GM19455 (cell line): Measurements from ENCODE around the gene HLA-DMB.
"Not testable (repeated sequence)": the region's sequence is repeated elsewhere in the genome, so short reads cannot be mapped to it uniquely, and the experiment has no call there.

ENCODE experiments used
- ATAC-seq: cut with Tn5 transposase; IDR thresholded peaks from one replicate; pipeline ENCODE4 v1.9.1; 2021; ENCODE audit not compliant: unreplicated experiment

Gene HLA-DMB

DNA sequence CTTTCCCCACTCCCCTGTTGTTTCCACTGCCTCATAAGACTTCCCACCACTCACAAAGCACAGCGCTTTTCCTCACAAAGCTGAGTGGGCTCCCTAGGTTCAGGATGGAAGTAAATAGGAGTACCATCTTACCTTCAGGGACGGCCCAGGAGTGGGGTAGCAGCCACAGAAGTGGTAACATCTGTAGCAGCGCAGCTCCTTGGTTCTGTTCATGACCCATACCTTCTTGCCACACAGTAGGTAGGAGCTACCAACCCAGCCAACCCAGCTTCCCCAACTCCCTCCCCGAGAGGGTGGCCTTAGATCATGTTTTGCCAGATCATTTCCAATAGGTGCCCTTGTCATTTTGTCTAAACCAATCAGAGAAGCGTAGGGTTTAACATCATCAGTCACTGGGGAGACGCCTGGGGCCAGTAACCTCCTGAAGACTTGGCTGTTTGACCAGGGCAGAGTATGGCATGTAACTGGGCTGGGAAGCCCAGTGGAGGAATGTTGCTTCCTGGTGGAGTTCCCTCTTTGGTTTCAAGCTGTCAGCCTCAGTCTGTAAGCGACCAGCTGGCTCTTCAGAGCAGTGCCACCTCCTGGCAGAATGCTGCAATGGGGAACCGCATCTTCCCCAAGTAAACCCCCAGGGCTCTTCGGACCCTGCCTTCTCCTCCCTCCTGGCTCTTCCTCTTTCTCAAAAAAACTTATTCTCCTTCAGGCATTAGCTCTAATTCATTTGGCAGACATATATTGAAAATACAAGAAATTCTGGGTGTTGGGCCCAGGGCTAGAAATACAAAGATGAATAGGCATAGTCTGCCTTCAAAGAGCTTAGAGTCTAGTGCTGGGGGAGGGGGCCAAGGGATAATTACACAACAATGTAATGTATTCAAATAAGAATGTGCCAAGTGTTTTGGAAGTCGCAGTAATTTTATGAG, 12.2 kb upstream of the HLA-DMB start, which contains the start of gene HLA-DMA:
TSS of gene HLA-DMA (minus strand) at position 281 of the 923 bp plus-strand sequence. CDS start at position 220, 61 bp downstream.
- peak; percentile 77 for ATAC-seq

DNA sequence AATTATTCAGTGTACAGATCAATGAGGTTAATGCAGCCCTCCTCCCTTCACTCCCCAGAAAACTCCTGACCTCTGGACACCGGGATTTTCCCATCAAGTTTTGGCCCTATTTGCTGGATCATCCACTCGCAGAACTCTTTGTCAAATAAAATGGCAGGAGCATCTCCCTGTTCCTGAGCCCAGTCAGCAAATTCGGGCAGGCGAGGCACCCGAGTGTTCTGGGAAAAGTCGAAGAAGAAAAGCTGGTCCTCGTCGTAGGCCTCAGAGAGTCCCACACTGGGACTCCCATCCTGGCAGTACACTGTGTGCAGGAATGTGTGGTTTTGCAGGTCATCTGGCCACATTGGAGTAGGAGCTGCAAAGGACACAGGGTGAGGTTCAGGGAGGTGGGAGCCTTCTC, 9.6 kb upstream of the HLA-DMB start:
- ATAC-seq, result no peak

- ATAC-seq, result no peak
These were observed 9.2 kb upstream of the HLA-DMB start for GRCh38 chr6:32950010-32950409.

DNA sequence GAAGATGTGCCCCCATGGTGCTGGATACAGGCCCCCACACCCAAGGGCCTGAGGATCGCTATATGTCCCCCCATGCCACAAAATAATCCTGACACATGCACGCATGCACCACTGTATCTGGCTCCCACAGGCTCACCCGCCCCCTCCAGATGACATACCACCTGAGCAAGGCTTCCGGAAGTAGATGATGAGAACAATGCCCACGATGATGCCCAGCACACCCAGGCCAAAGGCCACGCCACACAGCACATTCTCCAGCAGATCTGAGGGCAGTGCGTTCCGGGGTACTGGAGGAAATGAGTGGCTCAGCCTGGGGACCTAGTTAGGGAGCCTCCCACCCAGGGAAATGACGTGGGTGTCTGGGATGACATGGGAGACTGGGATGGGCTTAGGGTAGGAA, 8.3 kb upstream of the HLA-DMB start:
- no peak for ATAC-seq

DNA sequence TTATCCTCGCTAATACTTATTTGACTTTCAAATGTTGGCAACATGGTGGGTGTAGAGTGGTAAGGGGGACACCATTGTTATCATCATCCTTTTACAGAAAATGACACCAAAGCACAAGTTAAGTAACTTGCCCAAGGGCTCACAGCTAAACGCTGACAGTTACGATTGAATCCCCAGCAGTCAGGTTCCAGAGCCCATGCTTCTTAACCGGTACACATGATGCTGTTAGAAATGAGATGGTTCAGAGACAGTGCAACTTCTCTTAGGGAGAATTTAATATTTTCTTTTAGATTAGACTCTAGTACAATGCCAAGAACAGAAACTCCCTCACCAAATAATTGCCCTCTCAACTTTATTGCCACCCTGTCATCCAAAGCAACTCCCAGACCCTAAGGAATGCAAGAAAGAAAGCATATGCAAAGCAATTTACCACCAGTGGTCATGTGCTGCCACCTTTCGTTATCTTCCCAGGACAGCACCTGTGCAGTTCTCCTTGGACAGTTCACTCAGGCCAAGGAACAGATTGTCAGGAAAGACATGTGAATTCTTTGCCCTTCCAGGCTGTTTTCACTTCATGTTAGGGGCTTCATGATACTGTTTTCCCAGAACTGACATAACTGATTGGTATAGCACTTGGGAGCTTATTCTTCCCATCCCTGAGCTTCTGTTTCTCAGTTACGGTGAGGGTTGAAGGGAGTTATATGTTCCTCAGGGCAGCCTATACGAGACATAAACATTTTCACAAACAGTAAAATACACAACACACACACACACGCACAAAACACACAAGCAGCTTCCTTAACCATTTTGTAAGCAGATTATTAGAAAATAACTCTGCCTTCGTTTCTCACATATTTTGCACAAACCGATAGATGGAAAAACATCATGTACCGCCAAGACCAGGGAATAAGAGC, 7.0 kb upstream of the HLA-DMB start:
- ATAC-seq, result no peak

DNA sequence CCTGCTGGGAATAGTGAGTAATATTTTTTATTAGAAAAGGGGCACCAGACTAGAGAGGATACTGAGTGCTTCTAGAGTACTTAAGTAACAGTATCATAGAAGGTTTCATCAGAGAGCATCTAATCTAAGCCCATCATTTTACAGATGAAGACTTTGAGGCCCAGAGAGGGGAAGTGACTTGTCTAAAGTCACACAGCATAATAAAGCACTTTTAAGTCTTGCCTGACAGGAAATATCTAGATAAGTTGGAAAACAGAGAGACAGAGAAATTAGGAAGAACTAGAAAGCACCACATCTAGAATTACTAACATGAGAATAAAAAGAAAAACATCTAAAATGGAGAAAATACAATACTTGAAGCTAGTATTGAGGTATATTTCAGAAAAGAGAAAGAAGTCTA, 6.1 kb upstream of the HLA-DMB start:
- ATAC-seq, result no peak

DNA sequence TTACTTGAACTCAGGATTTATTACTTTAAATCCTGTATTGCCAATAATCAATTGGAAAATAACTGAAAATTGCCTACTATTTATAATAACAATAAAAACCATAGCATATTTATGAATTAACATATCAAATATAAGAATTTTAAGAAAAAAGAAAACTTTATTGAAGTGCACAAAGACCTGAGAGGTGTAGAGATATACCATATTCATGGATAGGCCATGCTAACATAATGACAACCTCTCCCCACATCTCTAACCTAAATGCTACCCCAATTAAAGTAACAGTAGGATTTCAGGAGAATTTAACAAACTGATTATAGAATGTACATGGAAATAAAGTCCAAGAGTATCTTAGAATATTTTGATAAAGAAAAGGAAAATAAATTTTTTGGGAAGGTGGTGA, 5.1 kb upstream of the HLA-DMB start:
- ATAC-seq, result no peak

DNA sequence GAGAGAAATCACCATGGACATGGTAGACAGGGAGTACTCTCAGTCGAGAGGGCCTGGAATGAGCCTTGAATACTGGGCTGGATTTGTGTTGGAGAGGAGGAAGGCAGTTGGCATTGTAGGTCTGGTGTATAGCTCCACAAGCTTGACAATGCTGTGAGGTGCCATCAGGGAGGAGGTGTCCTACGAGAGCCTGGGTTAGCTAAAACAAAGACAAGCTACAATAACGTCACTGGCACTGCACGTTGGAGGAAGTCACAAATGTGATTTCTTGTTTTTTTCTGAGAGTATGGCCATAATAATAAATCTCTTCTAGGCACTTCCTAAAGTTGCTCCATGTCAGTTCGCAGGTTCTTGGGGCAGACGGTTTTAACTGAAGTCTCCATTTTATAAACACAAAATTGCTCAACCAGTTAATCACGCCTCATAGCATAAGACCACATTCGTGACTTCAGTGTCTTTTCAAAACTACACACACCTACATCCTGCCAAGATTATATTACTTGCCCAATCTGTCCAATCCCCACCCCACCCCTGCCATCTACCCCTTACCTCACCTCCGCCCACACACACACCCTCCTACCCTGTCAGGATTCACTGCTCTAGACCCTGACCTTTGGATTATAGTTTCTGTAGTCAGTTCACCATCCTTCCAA, 4.4 kb upstream of the HLA-DMB start:
- no peak for ATAC-seq

- ATAC-seq, result peak; percentile 45
These were observed 3.2 kb upstream of the HLA-DMB start for GRCh38 chr6:32943864-32944649.

- ATAC-seq, result not testable (repeated sequence)
These were observed 1.8 kb upstream of the HLA-DMB start for GRCh38 chr6:32942555-32943123.

GRCh38 chr6:32941214-32941768, 463 bp upstream of the HLA-DMB start:
- ATAC-seq, result peak; percentile 40

GRCh38 chr6:32938494-32938893, 2.3 kb downstream of the HLA-DMB start:
- no peak for ATAC-seq

- ATAC-seq, result no peak
These were observed 3.6 kb downstream of the HLA-DMB start for GRCh38 chr6:32937230-32937633.

DNA sequence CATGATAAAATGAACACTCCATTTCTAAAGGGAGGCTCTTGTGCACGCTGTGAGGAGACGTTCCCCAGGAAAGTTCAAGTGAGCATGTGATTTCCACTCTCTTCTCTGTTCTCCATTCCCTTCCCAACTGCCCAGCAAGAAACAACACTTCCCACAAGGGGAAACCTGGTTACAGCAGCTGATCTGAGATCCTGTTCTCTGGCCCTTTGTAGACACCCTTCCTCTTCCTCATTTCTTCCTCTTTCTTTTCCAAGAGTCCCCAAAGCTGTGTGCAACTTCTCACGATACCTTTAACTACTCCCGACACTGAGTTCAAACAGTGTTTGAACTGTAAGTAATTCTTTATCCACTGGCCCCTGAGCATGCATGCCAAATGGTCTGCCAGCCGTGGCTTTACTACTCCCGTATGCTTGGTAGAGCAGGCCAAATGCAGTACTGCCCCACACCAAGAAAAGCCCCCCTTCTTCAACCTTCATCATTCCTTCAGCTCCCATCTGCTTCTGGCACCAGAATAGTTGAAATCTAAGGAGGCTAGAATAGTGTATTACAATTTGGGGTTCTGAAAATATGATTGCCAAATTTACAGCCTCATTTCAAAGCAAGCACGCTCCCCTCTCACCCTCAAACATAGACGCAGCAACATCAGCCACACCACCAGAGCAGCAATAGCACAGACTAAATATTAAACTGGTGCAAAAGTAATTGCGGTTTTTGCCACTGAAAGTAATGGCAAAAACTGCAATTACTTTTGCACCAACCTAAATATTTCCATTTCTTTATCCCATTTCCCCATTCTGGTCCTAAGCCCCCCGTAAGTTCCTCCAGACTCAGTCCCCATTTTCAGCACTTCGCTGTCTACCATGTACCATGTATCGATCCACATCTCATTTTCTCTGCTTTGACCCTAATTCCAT, 4.3 kb downstream of the HLA-DMB start:
- no peak for ATAC-seq

- ATAC-seq, result no peak
These were observed 5.1 kb downstream of the HLA-DMB start for GRCh38 chr6:32935551-32936238.

GRCh38 chr6:32933661-32934085, 7.2 kb downstream of the HLA-DMB start:
- ATAC-seq, result no peak

- ATAC-seq, result no peak
These were observed 8.5 kb downstream of the HLA-DMB start for GRCh38 chr6:32932132-32932868.
